Natural killer cell (primary cell): ENCODE measurements around the gene PRPH2. TPM values are rescaled to one million over a fixed set of nuclear protein-coding genes. Genes with fewer than 3 reads are reported as not detected.
"Not testable (repeated sequence)": the region's sequence is repeated elsewhere in the genome, so short reads cannot be mapped to it uniquely, and the experiment has no call there.

ENCODE experiments used
- ATAC-seq, 3 donors: fragments of 150-1000 bp in 2 of 3; fragments of 200-7000 bp in 1 of 3; cut with Tn5 transposase; 1 replicate in 1 of 3; 2 replicates in 2 of 3; pipeline ENCODE4 v1.10.0; 2021; ENCODE audit warnings: mild to moderate bottlenecking in 2 of 3, moderate library complexity in 2 of 3
- DNase-seq, 2 donors: peaks; one replicate each; pipeline versions ENCODE4 v3.0.0 to v3.0.0-alpha.2; 2013 to 2021; ENCODE audit warnings: mixed read lengths in 1 of 2
- H3K27ac ChIP-seq: one replicate; pipeline ENCODE4 v1.5.1; 2013; ENCODE audit warnings: mild to moderate bottlenecking, low read length
- H3K27me3 ChIP-seq: one replicate; pipeline ENCODE4 v1.6.1; 2013; ENCODE audit warnings: low read length; ENCODE audit not compliant: control insufficient read depth, insufficient read depth
- H3K36me3 ChIP-seq: one replicate; pipeline ENCODE4 v1.6.1; 2013; ENCODE audit warnings: low read length; ENCODE audit not compliant: control insufficient read depth, insufficient read depth
- H3K4me1 ChIP-seq: one replicate; pipeline ENCODE4 v1.6.1; 2013; ENCODE audit warnings: low read length; ENCODE audit not compliant: control insufficient read depth, insufficient read depth
- H3K4me3 ChIP-seq: one replicate; pipeline ENCODE4 v1.5.1; 2013; ENCODE audit warnings: low read length
- H3K9me3 ChIP-seq: one replicate; pipeline ENCODE4 v1.6.1; 2013; ENCODE audit warnings: low read length; ENCODE audit not compliant: control insufficient read depth, insufficient read depth
- H3K27ac Mint-ChIP-seq, 2 donors: one replicate each; pipeline ENCODE4 v1.8.0; 2022; ENCODE audit warnings: mild to moderate bottlenecking in 2 of 2, mixed read lengths in 2 of 2, moderate library complexity in 1 of 2
- H3K27me3 Mint-ChIP-seq, 2 donors: one replicate each; pipeline ENCODE4 v1.8.0; 2022; ENCODE audit warnings: low read depth in 2 of 2, mixed read lengths in 2 of 2
- H3K36me3 Mint-ChIP-seq: one replicate; pipeline ENCODE4 v1.8.0; 2022; ENCODE audit warnings: mixed read lengths
- H3K4me1 Mint-ChIP-seq, 2 donors: one replicate each; pipeline ENCODE4 v1.8.0; 2022; ENCODE audit warnings: mixed read lengths in 2 of 2
- H3K4me3 Mint-ChIP-seq: one replicate; pipeline ENCODE4 v1.8.0; 2022; ENCODE audit warnings: mild to moderate bottlenecking, moderate library complexity, mixed read lengths
- H3K9me3 Mint-ChIP-seq, 2 donors: one replicate each; pipeline ENCODE4 v1.8.0; 2022; ENCODE audit warnings: mixed read lengths in 2 of 2
- WGBS: methylation state at CpG from one replicate; pipeline ENCODE4 v1.1.7; 2013; ENCODE audit warnings: missing lambda C conversion rate; ENCODE audit not compliant: insufficient coverage; 5-methylcytosine and 5-hydroxymethylcytosine counted together
- intact Hi-C: fragments of 100-400 bp; cut with micrococcal nuclease; formaldehyde crosslinking; loops from one replicate; pipeline ENCODE4 v1.14.2; 2022
- total RNA-seq, 4 donors: library from RNA; stranded (reverse); fragments of 120-200 nt in 1 of 4; gene quantifications; one replicate each; pipeline versions ENCODE4 v1.2.3 to v1.2.4, GENCODE V29; 2013 to 2022
- TF ChIP-seq, protein P1 (sequence below): fragments of 200-600 bp; IDR thresholded peaks from one replicate; pipeline ENCODE4 v1.8.0; 2022; ENCODE audit warnings: antibody characterized with exemption

Gene PRPH2
- total RNA-seq, 3 donors from 2014 or later (not counting 1 experiment from before 2014, with no cell fraction given): 0.12 to 0.16 (median 0.13) TPM

DNA sequence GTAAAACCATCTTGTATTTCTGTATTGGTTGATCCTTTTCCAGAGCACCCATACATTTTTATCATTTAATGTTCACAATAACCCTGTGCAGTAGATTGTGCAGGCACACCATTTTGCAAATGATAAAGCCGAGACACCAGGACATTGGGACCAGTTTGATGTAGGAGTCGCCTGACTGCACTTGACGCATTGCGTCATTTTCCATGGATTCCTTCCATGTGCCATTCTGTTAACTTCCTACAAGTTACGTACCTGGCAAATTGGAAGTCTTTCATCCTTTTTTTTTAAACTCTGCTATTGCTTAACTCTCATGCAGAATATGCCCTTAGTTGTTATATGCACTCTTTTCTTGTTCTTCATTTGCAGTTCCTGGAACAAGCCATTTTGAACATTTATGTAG is 43.0 kb downstream of the PRPH2 start:
- H3K27ac ChIP-seq: no peak overlapping the region
- no peaks in the 10 kb centered on the region for H3K9me3 ChIP-seq
- no peaks in the 10 kb centered on the region for H3K4me1 ChIP-seq
- H3K4me3 Mint-ChIP-seq: no peak overlapping the region
- DNase-seq (no peak), ATAC-seq (no peak)
- intact Hi-C loops: no loop called here
- no peaks in the 10 kb centered on the region for H3K27me3 ChIP-seq
- H3K4me1 Mint-ChIP-seq: no peaks in the 10 kb centered on the region
- H3K36me3 Mint-ChIP-seq: peaks cover 23% of the 10 kb centered on the region
- no peaks in the 10 kb centered on the region for H3K27me3 Mint-ChIP-seq
- WGBS: 97% methylated on average over 5 of the region's 5 CpGs
- no peak overlapping the region for H3K4me3 ChIP-seq
- no peaks in the 10 kb centered on the region for H3K9me3 Mint-ChIP-seq
- no peak overlapping the region for H3K27ac Mint-ChIP-seq
- TF ChIP-seq, protein P1, sequence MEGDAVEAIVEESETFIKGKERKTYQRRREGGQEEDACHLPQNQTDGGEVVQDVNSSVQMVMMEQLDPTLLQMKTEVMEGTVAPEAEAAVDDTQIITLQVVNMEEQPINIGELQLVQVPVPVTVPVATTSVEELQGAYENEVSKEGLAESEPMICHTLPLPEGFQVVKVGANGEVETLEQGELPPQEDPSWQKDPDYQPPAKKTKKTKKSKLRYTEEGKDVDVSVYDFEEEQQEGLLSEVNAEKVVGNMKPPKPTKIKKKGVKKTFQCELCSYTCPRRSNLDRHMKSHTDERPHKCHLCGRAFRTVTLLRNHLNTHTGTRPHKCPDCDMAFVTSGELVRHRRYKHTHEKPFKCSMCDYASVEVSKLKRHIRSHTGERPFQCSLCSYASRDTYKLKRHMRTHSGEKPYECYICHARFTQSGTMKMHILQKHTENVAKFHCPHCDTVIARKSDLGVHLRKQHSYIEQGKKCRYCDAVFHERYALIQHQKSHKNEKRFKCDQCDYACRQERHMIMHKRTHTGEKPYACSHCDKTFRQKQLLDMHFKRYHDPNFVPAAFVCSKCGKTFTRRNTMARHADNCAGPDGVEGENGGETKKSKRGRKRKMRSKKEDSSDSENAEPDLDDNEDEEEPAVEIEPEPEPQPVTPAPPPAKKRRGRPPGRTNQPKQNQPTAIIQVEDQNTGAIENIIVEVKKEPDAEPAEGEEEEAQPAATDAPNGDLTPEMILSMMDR: no peak
- H3K36me3 ChIP-seq: peaks cover 85% of the 10 kb centered on the region

DNA sequence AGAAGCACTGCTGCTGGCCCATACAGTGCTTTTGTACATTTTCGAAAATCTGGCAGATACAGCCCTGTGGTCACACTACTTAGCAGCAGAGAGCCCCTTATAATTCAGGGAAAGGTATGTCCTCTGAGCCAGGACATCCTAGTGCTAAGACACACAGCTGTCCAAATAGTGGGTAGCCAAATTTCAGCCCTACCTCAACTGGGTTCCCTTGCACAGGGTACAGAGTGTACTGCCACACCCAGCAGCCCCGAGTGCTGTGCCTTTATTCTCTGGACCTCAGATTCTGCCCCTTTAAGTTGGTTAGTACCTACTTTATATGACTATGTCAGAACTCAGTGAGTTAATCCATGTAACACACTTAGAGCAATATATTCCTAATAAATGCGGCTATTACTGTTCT is 47.6 kb downstream of the PRPH2 start:
- ATAC-seq (no peak), DNase-seq (no peak)
- Mint-ChIP-seq H3K4me1 (no peaks in the 10 kb centered on the region), H3K4me3 (no peak overlapping the region), H3K36me3 (peaks cover 40% of the 10 kb centered on the region), H3K9me3 (no peaks in the 10 kb centered on the region), H3K27me3 (no peaks in the 10 kb centered on the region), H3K27ac (no peak overlapping the region)
- Histone ChIP-seq H3K9me3 (no peaks in the 10 kb centered on the region), H3K4me3 (no peak overlapping the region), H3K27ac (no peak overlapping the region), H3K36me3 (peaks cover 88% of the 10 kb centered on the region), H3K27me3 (no peaks in the 10 kb centered on the region), H3K4me1 (no peaks in the 10 kb centered on the region)
- intact Hi-C loops: no loop called here
- WGBS: 94% methylated on average over 3 of the region's 3 CpGs
- TF ChIP-seq, protein P1: no peak

DNA sequence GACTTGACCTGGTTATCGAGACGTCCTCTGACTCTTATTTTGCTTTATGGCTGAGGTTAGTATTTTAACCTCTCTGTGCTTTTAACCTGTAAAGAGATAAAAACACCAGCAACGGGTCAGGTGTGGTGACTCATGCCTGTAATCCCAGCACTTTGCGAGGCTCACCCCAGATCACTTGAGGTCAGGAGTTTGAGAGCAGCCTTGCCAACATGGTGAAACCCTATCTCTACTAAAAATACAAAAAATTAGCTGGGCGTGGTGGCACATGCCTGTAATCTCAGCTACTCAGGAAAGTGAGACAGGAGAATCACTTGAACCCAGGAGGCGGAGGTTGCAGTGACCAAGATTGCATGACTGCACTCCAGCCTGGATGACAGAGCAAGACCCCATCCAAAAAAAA is 48.0 kb downstream of the PRPH2 start:
- H3K27me3 ChIP-seq, ATAC-seq, H3K9me3 Mint-ChIP-seq, H3K27ac ChIP-seq, H3K27ac Mint-ChIP-seq, H3K4me1 Mint-ChIP-seq, DNase-seq, H3K4me1 ChIP-seq, intact Hi-C loops, H3K9me3 ChIP-seq, H3K27me3 Mint-ChIP-seq, H3K4me3 Mint-ChIP-seq, H3K4me3 ChIP-seq: not testable (repeated sequence)
- WGBS: 96% methylated on average over 6 of the region's 6 CpGs
- H3K36me3 ChIP-seq: peaks cover 88% of the 10 kb centered on the region
- peaks cover 40% of the 10 kb centered on the region for H3K36me3 Mint-ChIP-seq

DNA sequence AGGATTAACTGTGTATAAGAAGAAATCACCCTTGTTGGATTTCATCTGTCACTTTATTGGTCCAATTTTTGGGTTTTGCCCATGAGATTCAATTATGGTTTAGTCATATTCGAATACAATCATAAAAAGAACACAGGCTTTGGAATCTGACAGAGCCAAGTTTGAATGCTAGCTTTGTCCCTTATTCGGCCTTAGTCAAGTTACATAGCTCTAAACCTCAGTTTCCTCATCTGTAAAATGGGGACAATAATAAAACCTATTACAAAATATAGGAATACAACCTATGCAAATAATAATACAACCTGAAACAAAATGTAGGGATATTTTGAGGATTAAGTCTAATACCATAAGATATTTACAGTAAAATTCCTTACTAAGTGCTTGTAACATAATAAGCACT is 57.7 kb downstream of the PRPH2 start:
- Mint-ChIP-seq H3K36me3 (peaks cover 13% of the 10 kb centered on the region), H3K4me3 (no peak overlapping the region), H3K27me3 (no peaks in the 10 kb centered on the region), H3K9me3 (no peaks in the 10 kb centered on the region), H3K27ac (no peak overlapping the region), H3K4me1 (no peaks in the 10 kb centered on the region)
- ATAC-seq (no peak), DNase-seq (no peak)
- Histone ChIP-seq H3K36me3 (peaks cover 72% of the 10 kb centered on the region), H3K27ac (no peak overlapping the region), H3K27me3 (no peaks in the 10 kb centered on the region), H3K9me3 (no peaks in the 10 kb centered on the region), H3K4me1 (no peaks in the 10 kb centered on the region), H3K4me3 (no peak overlapping the region)
- WGBS: 100% methylated on average over 2 of the region's 2 CpGs
- intact Hi-C loops: loop anchor here (5.0 kb wide), 1 partner anchor 478 kb away; no protein-coding TSS in a partner anchor
- TF ChIP-seq, protein P1: no peak
